Stimulated activated CD8-positive, alpha-beta memory T cell treated with anti-CD3 and anti-CD28 coated beads, Interleukin-7, amount 100 ng/mL, for 4 hours (primary cell): Measurements from ENCODE around the gene JAG1.

Experiments
- DNase-seq, 2 donors: peaks; one replicate each; pipeline ENCODE4 v3.0.0-alpha.2; 2020; ENCODE audit warnings: low read depth in 2 of 2

The JAG1 gene

GRCh38 chr20:10653599-10654249 is 20.1 kb downstream of the JAG1 start:
- no peak for DNase-seq

GRCh38 chr20:10652660-10653261 is 21.0 kb downstream of the JAG1 start:
- DNase-seq: no peak

- DNase-seq: no peak
These were observed 21.6 kb downstream of the JAG1 start for GRCh38 chr20:10652185-10652584.

GRCh38 chr20:10651227-10651990 is 22.4 kb downstream of the JAG1 start:
- no peak for DNase-seq

GRCh38 chr20:10649797-10650160 is 24.0 kb downstream of the JAG1 start:
- DNase-seq: no peak

- DNase-seq: no peak
These were observed 24.6 kb downstream of the JAG1 start for GRCh38 chr20:10649080-10649796.

GRCh38 chr20:10648651-10649050 is 25.1 kb downstream of the JAG1 start:
- no peak for DNase-seq

- no peak for DNase-seq
These were observed 25.9 kb downstream of the JAG1 start for GRCh38 chr20:10647909-10648308.

- no peak for DNase-seq
These were observed 26.3 kb downstream of the JAG1 start for GRCh38 chr20:10647471-10647870.

GRCh38 chr20:10646886-10647420 is 26.8 kb downstream of the JAG1 start:
- no peak for DNase-seq

- DNase-seq: no peak
These were observed 27.8 kb downstream of the JAG1 start for GRCh38 chr20:10646006-10646405.

GRCh38 chr20:10645205-10645570 is 28.6 kb downstream of the JAG1 start:
- DNase-seq: no peak

GRCh38 chr20:10644458-10645204 is 29.2 kb downstream of the JAG1 start:
- no peak for DNase-seq

GRCh38 chr20:10643560-10643873 is 30.3 kb downstream of the JAG1 start:
- DNase-seq: no peak

- no peak for DNase-seq
These were observed 30.8 kb downstream of the JAG1 start for GRCh38 chr20:10642856-10643559.

GRCh38 chr20:10641893-10642292 is 31.9 kb downstream of the JAG1 start:
- DNase-seq: no peak

GRCh38 chr20:10641467-10641866 is 32.3 kb downstream of the JAG1 start:
- DNase-seq: no peak

GRCh38 chr20:10640897-10641296 is 32.9 kb downstream of the JAG1 start:
- no peak for DNase-seq

GRCh38 chr20:10639737-10640556 is 33.9 kb downstream of the JAG1 start:
- no peak for DNase-seq

GRCh38 chr20:10639077-10639736 is 34.6 kb downstream of the JAG1 start:
- DNase-seq: no peak
